Smooth muscle cell (in vitro differentiated cells): ENCODE measurements around the gene FAM98A. TPM values are rescaled to one million over a fixed set of nuclear protein-coding genes. Genes with fewer than 3 reads are reported as not detected.

Experiments
- DNase-seq: peaks from one replicate; lab custom pipeline; 2025; ENCODE audit not compliant: unreplicated experiment; lab: John Stamatoyannopoulos, UW
- H2AFZ ChIP-seq: fragments of 200-600 bp; sonication (generic); 2 replicates; pipeline ENCODE4 v1.6.0; 2016; ENCODE audit warnings: antibody characterized with exemption, low read depth, mild to moderate bottlenecking
- H3F3A ChIP-seq: fragments of 200-600 bp; sonication (generic); 2 replicates; pipeline ENCODE4 v1.6.0; 2017; ENCODE audit warnings: antibody characterized with exemption, low read depth
- H3K27ac ChIP-seq: fragments of 200-600 bp; sonication (generic); 2 replicates; pipeline ENCODE4 v1.5.1; 2016; ENCODE audit warnings: low read depth, mild to moderate bottlenecking
- H3K27me3 ChIP-seq: fragments of 200-600 bp; sonication (generic); 2 replicates; pipeline ENCODE4 v1.6.1; 2016; ENCODE audit warnings: low read depth, mild to moderate bottlenecking
- H3K36me3 ChIP-seq: fragments of 200-600 bp; sonication (generic); 2 replicates; pipeline ENCODE4 v1.5.1; 2016; ENCODE audit warnings: low read depth
- H3K4me1 ChIP-seq: fragments of 200-600 bp; sonication (generic); 2 replicates; pipeline ENCODE4 v1.5.1; 2016; ENCODE audit warnings: low read depth
- H3K4me2 ChIP-seq: fragments of 200-600 bp; sonication (generic); 2 replicates; pipeline ENCODE4 v1.6.0; 2016; ENCODE audit warnings: mild to moderate bottlenecking
- H3K4me3 ChIP-seq: fragments of 200-600 bp; sonication (generic); 2 replicates; pipeline ENCODE4 v1.5.1; 2016; ENCODE audit warnings: mild to moderate bottlenecking
- H3K79me2 ChIP-seq: fragments of 200-600 bp; sonication (generic); 2 replicates; pipeline ENCODE4 v1.6.0; 2016; ENCODE audit warnings: low read depth, mild to moderate bottlenecking
- H3K9ac ChIP-seq: fragments of 200-600 bp; sonication (generic); 2 replicates; pipeline ENCODE4 v1.6.0; 2016; ENCODE audit warnings: low read depth
- H3K9me3 ChIP-seq: fragments of 200-600 bp; sonication (generic); replicated peaks from 2 replicates; pipeline ENCODE4 v1.5.1; 2016; ENCODE audit warnings: low read depth
- H4K20me1 ChIP-seq: fragments of 200-600 bp; sonication (generic); 2 replicates; pipeline ENCODE4 v1.6.0; 2016; ENCODE audit warnings: low read depth
- CTCF ChIP-seq: fragments of 200-600 bp; sonication (generic); IDR thresholded peaks from 2 replicates; pipeline ENCODE4 v1.5.1; 2017; ENCODE audit warnings: borderline replicate concordance, mild to moderate bottlenecking, antibody characterized with exemption; ENCODE audit not compliant: insufficient read depth, poor library complexity, severe bottlenecking
- WGBS: methylation state at CpG from one replicate; pipeline ENCODE4 v1.1.7; 2016; ENCODE audit warnings: low lambda C conversion rate; 5-methylcytosine and 5-hydroxymethylcytosine counted together
- polyA plus RNA-seq: library from polyadenylated mRNA; unstranded; fragments of >200 nt; fragmentation: Nextera tagmentation; extraction: Ambion mirVana; gene quantifications from 2 replicates; pipeline ENCODE4 v1.2.1, GENCODE V29; 2016
- total RNA-seq: library from RNA; depleted of rRNA; stranded (reverse); fragments of >200 nt; gene quantifications from 2 replicates; pipeline ENCODE4 v1.2.3, GENCODE V29; 2014

FAM98A gene
- total and polyA plus RNA-seq, 2 experiments from 2014 or later: 53.5 to 62.4 TPM

- Histone ChIP-seq H3K4me1 (no peaks in the 10 kb centered on the region), H3K9me3 (no peaks in the 10 kb centered on the region), H3K27me3 (no peaks in the 10 kb centered on the region), H3K36me3 (peaks cover 37% of the 10 kb centered on the region), H3K9ac (no peak overlapping the region), H3K79me2 (no peaks in the 10 kb centered on the region), H2AFZ (no peak overlapping the region), H4K20me1 (peaks cover 20% of the 10 kb centered on the region), H3K4me2 (no peak overlapping the region), H3F3A (peaks cover 4% of the 10 kb centered on the region), H3K27ac (no peak overlapping the region), H3K4me3 (no peak overlapping the region)
- no peak for DNase-seq
- 7% methylated on average over 2 of the region's 2 CpGs for WGBS
- TF ChIP-seq CTCF: peak; percentile 91
These were observed 15.7 kb downstream of the FAM98A start for GRCh38 chr2:33583194-33583938.

DNA sequence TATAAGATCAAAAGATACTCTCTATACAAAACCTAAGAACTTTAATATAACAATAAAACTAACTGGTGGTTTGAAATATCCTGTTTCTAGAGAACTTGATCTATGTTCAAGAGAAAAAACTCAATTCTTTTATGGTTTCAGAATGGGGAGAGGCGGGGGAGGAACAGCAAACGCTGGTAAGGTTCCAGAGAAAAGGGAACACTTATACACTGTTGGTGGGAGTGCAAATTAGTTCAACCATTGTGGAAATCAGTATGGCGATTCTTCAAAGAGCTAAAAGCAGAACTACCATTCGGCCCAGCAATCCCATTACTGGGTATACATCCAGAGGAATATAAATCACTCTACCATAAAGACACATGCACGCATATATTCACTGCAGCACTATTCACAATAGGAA lies 17.2 kb downstream of the FAM98A start:
- no peak overlapping the region for H3K4me2 ChIP-seq
- H3K9ac ChIP-seq: no peak overlapping the region
- no peak for DNase-seq
- WGBS: 91% methylated on average over 5 of the region's 5 CpGs
- H3K36me3 ChIP-seq: peaks cover 22% of the 10 kb centered on the region
- no peak overlapping the region for H2AFZ ChIP-seq
- H3K27ac ChIP-seq: no peak overlapping the region
- no peaks in the 10 kb centered on the region for H3K79me2 ChIP-seq
- no peaks in the 10 kb centered on the region for H3K27me3 ChIP-seq
- no peaks in the 10 kb centered on the region for H3K4me1 ChIP-seq
- TF ChIP-seq CTCF: no peak
- no peaks in the 10 kb centered on the region for H3K9me3 ChIP-seq
- H3K4me3 ChIP-seq: no peak overlapping the region
- peaks cover 11% of the 10 kb centered on the region for H4K20me1 ChIP-seq
- peaks cover 4% of the 10 kb centered on the region for H3F3A ChIP-seq

GRCh38 chr2:33579227-33579626 lies 19.9 kb downstream of the FAM98A start:
- no peak overlapping the region for H2AFZ ChIP-seq
- H3K4me2 ChIP-seq: no peak overlapping the region
- no peaks in the 10 kb centered on the region for H3F3A ChIP-seq
- WGBS: 91% methylated on average over 5 of the region's 5 CpGs
- H3K4me1 ChIP-seq: no peaks in the 10 kb centered on the region
- no peaks in the 10 kb centered on the region for H3K27me3 ChIP-seq
- no peaks in the 10 kb centered on the region for H3K9me3 ChIP-seq
- H3K27ac ChIP-seq: no peak overlapping the region
- no peak overlapping the region for H3K4me3 ChIP-seq
- H4K20me1 ChIP-seq: peaks cover 11% of the 10 kb centered on the region
- no peak overlapping the region for H3K9ac ChIP-seq
- peaks cover 8% of the 10 kb centered on the region for H3K36me3 ChIP-seq
- no peak for DNase-seq
- no peaks in the 10 kb centered on the region for H3K79me2 ChIP-seq
- TF ChIP-seq CTCF: no peak

DNA sequence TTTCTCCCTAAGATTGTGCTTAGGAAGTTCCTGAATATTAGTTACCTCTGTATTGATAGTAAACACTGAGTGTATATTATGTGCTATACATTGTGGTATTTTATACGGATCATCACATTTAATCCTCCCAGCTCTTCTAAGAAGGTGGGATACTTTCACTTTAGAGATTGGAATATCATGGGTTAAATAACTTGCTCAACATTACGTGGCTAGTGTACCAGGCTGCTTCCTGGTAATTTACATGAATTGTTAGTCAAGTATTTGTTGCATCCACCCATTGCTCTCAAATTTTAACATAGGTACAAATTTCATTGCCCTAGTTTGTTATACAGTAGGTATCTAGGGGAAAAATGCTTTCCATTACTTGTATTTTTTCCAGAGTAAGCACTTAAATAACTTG lies 21.4 kb downstream of the FAM98A start:
- no peak for DNase-seq
- Histone ChIP-seq H3K4me3 (no peak overlapping the region), H3F3A (no peaks in the 10 kb centered on the region), H3K4me1 (no peaks in the 10 kb centered on the region), H4K20me1 (peaks cover 11% of the 10 kb centered on the region), H3K27ac (no peak overlapping the region), H2AFZ (no peak overlapping the region), H3K4me2 (no peak overlapping the region), H3K79me2 (no peaks in the 10 kb centered on the region), H3K27me3 (no peaks in the 10 kb centered on the region), H3K36me3 (peaks cover 5% of the 10 kb centered on the region), H3K9me3 (no peaks in the 10 kb centered on the region), H3K9ac (no peak overlapping the region)
- WGBS: 56% methylated on average over 2 of the region's 2 CpGs
- no peak for TF ChIP-seq CTCF
